ENCODE results near the gene GMPR.

GRCh38 chr6:16299861-16300260, 61.5 kb downstream of the GMPR start:
- no peak for TF ChIP-seq POLR2A (IDR thresholded peaks at IDR 0.05; ENCODE audit: low read depth, low read length)
- no peak for TF ChIP-seq POLR2AphosphoS5 (IDR thresholded peaks at IDR 0.05; ENCODE audit: low read depth, low read length)
- no peak for TF ChIP-seq TAF1 (IDR thresholded peaks at IDR 0.05; ENCODE audit: borderline replicate concordance, low read depth, low read length)

All from GM12892 (cell line).